ENCODE data around the gene VWF. TPM values are rescaled to one million over a fixed set of nuclear protein-coding genes. Genes with fewer than 3 reads are reported as not detected.

Gene VWF
- total RNA-seq, 4 donors from 2014 or later = 94.3 to 261 (median 162) TPM

GRCh38 chr12:5976196-5976595 lies 148.3 kb downstream of the VWF start:
- Histone ChIP-seq H3K27me3 (no peaks in the 10 kb centered on the region), H3K36me3 (peaks cover 0 to 2% of the 10 kb centered on the region in 2 donors), H3K27ac (no peak overlapping the region), H3K9me3 (no peaks in the 10 kb centered on the region), H3K4me3 (no peak overlapping the region), H3K4me1 (no peaks in the 10 kb centered on the region)
- WGBS, 2 donors (ENCODE audit: low coverage in 1 of 2) = 90 to 100% methylated on average over 3 to 9 of the region's 9 CpGs
- no peak for ATAC-seq
- TF ChIP-seq POLR2AphosphoS5 (IDR thresholded peaks at IDR 0.05) (no peak), POLR2A (IDR thresholded peaks at IDR 0.05) (no peak), CTCF (IDR thresholded peaks at IDR 0.05) (no peak), EP300 (IDR thresholded peaks at IDR 0.05) (no peak)

- peaks cover 0 to 10% of the 10 kb centered on the region in 2 donors for H3K36me3 ChIP-seq
- H3K27me3 ChIP-seq = no peaks in the 10 kb centered on the region
- H3K27ac ChIP-seq = no peak overlapping the region
- no peak for ATAC-seq
- H3K4me3 ChIP-seq = no peak overlapping the region
- 66 to 70% methylated on average over 2 to 4 of the region's 8 CpGs for WGBS, 2 donors (ENCODE audit: low coverage in 1 of 2)
- H3K4me1 ChIP-seq = no peaks in the 10 kb centered on the region
- TF ChIP-seq POLR2AphosphoS5 (IDR thresholded peaks at IDR 0.05) = no peak
- TF ChIP-seq POLR2A (IDR thresholded peaks at IDR 0.05) = no peak
- TF ChIP-seq EP300 (IDR thresholded peaks at IDR 0.05) = no peak
- no peak for TF ChIP-seq CTCF (IDR thresholded peaks at IDR 0.05)
- no peaks in the 10 kb centered on the region for H3K9me3 ChIP-seq
Measured at GRCh38 chr12:5973461-5974115, 150.9 kb downstream of the VWF start.

GRCh38 chr12:5972387-5972786 lies 152.1 kb downstream of the VWF start:
- Histone ChIP-seq H3K9me3 (no peaks in the 10 kb centered on the region), H3K36me3 (peaks cover 0 to 10% of the 10 kb centered on the region in 2 donors), H3K4me1 (no peaks in the 10 kb centered on the region), H3K27me3 (no peaks in the 10 kb centered on the region), H3K4me3 (no peak overlapping the region), H3K27ac (no peak overlapping the region)
- ATAC-seq = no peak
- 46 to 75% methylated on average over 4 to 5 of the region's 8 CpGs for WGBS, 2 donors (ENCODE audit: low coverage in 1 of 2)
- TF ChIP-seq EP300 (IDR thresholded peaks at IDR 0.05) = no peak

- H3K9me3 ChIP-seq = no peaks in the 10 kb centered on the region
- TF ChIP-seq CTCF (IDR thresholded peaks at IDR 0.05) = no peak
- no peak for TF ChIP-seq EP300 (IDR thresholded peaks at IDR 0.05)
- TF ChIP-seq POLR2AphosphoS5 (IDR thresholded peaks at IDR 0.05) = no peak
- no peak for TF ChIP-seq POLR2A (IDR thresholded peaks at IDR 0.05)
- H3K27me3 ChIP-seq = no peaks in the 10 kb centered on the region
- WGBS, 2 donors (ENCODE audit: low coverage in 1 of 2) = 92% methylated on average over 6 of the region's 10 CpGs; no CpG with 5 or more reads in 1 of the 2 donors
- no peak overlapping the region for H3K4me3 ChIP-seq
- no peaks in the 10 kb centered on the region for H3K4me1 ChIP-seq
- ATAC-seq = no peak
- peaks cover 0 to 10% of the 10 kb centered on the region in 2 donors for H3K36me3 ChIP-seq
- H3K27ac ChIP-seq = no peak overlapping the region
Measured at GRCh38 chr12:5971194-5971850, 153.1 kb downstream of the VWF start.

GRCh38 chr12:5969974-5970690 lies 154.3 kb downstream of the VWF start:
- no peaks in the 10 kb centered on the region for H3K4me1 ChIP-seq
- TF ChIP-seq EP300 (IDR thresholded peaks at IDR 0.05) = no peak
- TF ChIP-seq CTCF (IDR thresholded peaks at IDR 0.05) = no peak
- H3K9me3 ChIP-seq = no peaks in the 10 kb centered on the region
- no peak overlapping the region for H3K4me3 ChIP-seq
- H3K36me3 ChIP-seq = peaks cover 0 to 10% of the 10 kb centered on the region in 2 donors
- 94 to 100% methylated on average over 1 to 3 of the region's 5 CpGs for WGBS, 2 donors (ENCODE audit: low coverage in 1 of 2)
- ATAC-seq = no peak
- H3K27ac ChIP-seq = no peak overlapping the region
- H3K27me3 ChIP-seq = no peaks in the 10 kb centered on the region

Measured in gastroesophageal sphincter (tissue), 4 donors.